HG03060 (cell line): ENCODE results near the gene ZNF845.
"Not testable (repeated sequence)": the region's sequence is repeated elsewhere in the genome, so short reads cannot be mapped to it uniquely, and the experiment has no call there.

Experiments used
- ATAC-seq: cut with Tn5 transposase; IDR thresholded peaks from one replicate; pipeline ENCODE4 v1.9.1; 2021; ENCODE audit warnings: low read depth, moderate number of reproducible peaks; ENCODE audit not compliant: unreplicated experiment

ZNF845 gene

GRCh38 chr19:53333463-53334449 is at the start of gene ZNF845:
TSS of gene ZNF845 (plus strand) at chr19:53333749. CDS start at chr19:53341308, 7,559 bp downstream.
- ATAC-seq = no peak

DNA sequence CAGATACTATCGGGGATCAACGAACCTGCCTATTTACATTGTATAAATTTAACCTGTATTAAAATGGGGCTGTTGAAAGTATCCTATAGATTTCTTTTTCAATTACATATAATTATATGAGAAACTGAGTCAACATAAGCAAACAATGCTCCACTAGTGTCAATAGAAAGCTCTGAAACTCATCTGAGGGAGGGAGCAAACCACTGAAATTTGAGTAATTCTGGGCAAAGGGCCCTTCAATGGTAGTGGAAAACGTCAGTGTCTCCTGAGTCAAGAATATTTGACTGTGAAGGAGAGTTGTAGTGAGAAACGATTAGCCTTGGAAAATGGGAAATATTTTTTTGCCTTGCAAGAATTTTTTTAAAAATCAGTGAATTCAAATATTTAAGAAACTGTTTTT is 48.5 kb upstream of the ZNF845 start:
- ATAC-seq = no peak

DNA sequence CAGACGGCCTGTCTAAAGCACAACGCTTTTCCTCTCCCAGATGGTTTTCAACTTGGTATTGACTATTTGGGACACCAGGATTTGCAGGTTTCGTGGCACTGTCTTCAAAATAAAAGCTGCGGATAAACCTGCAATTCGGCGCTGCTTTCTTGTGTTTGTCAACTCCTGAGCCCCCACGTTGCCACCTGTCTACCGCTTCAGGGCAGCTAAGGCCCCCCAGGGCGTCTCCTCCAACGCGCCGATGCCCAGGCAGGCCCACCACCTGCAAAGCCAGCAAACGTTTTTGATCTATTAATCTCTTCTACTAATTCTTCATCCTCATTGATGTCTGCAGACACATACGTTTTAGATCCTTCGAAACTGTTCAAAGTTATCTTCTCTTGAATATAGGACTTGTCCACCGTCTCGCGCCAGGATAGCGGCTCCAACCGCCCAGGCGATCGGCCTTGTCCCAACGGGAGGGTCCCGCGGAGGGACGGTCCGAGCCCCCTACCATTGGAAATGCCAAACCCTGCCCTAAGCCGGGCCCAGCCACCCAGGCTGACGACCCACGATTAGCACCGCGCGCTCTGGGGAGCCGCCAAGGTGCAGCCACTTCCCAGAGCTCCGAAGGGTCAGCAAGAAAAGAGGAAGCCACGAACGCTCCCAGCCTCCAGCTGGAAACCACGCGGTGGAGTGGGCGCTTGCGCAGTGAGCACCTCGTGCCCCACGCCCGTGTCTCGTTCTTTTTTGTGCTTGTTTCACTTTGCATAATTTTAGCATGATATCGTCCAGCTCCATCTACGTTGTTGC is 42.6 kb upstream of the ZNF845 start:
- no peak for ATAC-seq

- no peak for ATAC-seq
Observed at GRCh38 chr19:53294786-53295441, 38.6 kb upstream of the ZNF845 start.

- ATAC-seq = not testable (repeated sequence)
Observed at GRCh38 chr19:53301341-53301740, 32.2 kb upstream of the ZNF845 start.

DNA sequence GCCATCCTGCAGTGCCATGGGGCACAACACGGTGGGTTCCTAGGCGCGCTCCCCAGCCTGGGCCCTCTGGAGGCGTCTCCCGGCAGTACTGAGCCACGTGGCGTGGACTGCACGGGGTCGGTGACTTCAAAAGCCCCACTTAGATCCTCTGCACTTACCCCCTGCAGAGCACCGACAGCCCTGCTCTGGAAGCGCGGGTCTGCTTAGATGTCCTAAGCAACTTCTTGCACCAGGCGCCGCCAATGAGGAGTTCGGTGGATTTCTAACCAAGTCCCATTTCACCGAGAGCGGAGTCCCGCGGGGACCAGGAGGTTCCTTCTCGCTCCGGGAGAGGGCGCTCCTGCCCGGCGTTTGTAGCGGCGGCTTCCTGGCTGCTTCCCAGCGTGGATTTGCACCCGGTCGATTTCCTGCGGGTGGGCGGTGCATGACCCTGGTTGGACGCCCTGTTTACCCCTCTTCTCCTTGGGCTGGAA is 25.2 kb upstream of the ZNF845 start:
- no peak for ATAC-seq

GRCh38 chr19:53311044-53311443 is 22.5 kb upstream of the ZNF845 start:
- no peak for ATAC-seq

- no peak for ATAC-seq
Observed at GRCh38 chr19:53311897-53312296, 21.7 kb upstream of the ZNF845 start.

GRCh38 chr19:53328967-53329366 is 4.6 kb upstream of the ZNF845 start:
- no peak for ATAC-seq

GRCh38 chr19:53332484-53332883 is 1.1 kb upstream of the ZNF845 start:
- ATAC-seq = no peak

DNA sequence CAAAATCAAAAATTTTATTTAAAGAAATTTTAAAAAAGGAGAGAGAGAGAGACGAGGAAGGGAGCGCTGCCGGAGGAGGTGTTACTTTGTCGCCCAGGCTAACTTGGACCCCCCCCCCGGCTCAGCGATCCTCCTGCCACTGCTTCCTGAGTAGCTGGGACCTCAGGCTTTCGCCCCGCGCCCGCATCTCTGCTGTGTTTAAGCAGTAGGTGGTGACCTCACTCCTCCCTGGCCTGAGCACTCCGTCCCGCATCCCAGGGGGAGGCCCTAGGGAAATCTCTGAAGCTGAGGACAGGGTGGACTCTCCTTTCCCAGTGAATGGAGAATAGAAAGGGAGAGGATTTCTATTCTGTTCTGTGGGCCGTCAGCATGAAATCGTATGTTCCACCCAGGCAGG is 485 bp upstream of the ZNF845 start:
- no peak for ATAC-seq

- not testable (repeated sequence) for ATAC-seq
Observed at GRCh38 chr19:53344403-53344802, 10.9 kb downstream of the ZNF845 start.

GRCh38 chr19:53355739-53356138 is 22.2 kb downstream of the ZNF845 start:
- no peak for ATAC-seq

DNA sequence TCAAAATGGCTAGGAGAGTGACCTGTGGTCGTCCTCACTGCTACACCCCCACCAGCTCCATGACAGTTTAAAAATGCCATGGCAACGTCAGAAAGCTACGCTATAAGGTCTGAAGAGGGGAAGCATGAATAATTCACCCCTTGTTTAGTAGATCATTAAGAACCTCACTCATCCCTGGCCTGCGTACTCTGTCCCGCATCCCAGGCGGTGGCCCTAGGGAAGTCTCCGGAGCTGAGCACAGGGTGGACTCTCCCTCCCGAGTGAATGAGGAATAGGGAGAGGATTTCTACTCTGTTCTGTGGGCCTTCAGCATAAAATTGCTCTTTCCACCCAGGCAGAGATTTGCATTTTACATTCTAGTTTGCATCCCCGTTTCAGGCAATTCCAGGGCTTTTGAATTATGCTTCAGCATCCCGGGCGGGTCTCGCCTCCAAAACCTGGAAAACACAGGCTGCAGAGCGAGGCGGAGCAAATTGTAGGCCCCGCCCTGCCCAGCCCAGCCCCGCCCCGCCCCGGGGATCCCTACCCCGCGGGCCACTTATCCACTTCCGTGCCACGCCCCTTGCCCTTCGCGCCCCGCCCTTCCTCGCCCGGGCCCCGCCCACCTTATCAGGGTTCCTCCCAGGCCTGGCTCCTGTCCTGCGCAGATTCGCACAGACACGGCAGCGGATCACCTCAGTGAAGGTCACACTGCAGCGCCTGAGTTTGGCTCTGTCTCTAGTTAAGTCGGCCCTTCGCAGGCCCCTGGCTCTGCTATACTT is 24.5 kb downstream of the ZNF845 start:
- ATAC-seq = no peak

DNA sequence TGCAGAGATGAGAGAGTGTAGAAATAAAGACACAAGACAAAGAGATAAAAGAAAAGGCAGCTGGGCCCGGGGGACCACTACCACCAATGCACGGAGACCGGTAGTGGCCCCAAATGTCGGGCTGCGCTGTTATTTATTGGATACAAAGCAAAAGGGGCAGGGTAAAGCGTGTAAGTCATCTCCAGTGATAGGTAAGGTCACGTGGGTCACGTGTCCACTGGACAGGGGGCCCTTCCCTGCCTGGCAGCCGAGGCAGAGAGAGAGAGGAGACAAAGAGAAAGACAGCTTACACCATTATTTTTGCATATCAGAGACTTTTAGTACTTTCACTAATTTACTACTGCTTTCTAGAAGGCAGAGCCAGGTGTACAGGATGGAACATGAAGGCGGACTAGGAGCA is 26.5 kb downstream of the ZNF845 start:
- ATAC-seq = not testable (repeated sequence)

GRCh38 chr19:53365134-53365898 is 31.8 kb downstream of the ZNF845 start, which contains the start of gene ZNF525:
TSS of gene ZNF525 (plus strand) at chr19:53365705. CDS start at chr19:53372282, 6,577 bp downstream.
- peak; percentile 72 for ATAC-seq

DNA sequence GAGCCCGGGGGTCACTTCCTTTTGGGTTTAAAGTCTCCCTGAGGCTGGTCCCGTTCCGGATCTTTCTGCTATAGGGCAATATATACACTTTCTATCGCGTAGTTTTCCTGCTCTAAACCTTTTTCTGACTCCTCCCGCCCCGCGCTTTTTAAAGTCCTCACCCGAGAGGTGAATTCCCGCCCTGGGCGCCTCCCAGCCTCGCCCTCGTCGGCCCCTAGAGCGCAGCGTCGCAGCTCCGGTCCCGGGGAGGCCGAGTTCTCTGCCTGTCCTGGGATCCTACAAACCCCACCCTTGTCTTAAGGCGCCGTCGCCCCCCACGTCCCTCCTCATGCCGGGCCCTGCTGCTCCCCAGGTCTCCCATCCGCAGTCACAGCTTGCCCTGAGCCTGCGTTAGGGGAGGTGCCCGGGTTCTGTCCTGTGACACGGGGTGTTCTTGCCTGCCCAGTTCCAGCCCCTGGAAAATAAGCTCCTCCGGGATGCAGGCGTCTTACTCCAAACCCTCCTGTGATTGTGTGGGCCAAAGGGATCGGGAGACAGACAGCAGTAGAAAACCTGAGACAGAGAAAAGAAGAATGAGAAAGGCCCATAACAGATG is 32.4 kb downstream of the ZNF845 start:
- ATAC-seq = peak; percentile 18

DNA sequence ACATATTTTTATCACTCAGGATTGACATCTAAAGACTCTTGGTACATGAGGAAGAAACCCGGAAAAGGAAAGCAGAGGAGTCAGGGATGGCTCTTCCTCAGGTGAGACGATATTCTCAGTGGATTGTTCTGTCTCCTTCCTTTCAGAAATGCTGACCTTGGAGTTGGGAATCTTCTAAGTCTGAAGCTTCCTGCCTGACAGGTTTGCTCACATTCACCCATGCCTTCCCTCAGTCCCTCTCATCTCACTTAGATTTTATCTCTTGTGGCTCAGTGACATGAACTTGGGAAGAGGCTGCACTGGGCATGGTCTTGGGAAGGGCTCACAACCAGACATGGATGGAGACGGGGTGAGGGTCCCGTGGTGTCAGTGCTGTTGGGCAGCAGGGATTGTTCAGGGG is 38.6 kb downstream of the ZNF845 start:
- ATAC-seq = no peak

DNA sequence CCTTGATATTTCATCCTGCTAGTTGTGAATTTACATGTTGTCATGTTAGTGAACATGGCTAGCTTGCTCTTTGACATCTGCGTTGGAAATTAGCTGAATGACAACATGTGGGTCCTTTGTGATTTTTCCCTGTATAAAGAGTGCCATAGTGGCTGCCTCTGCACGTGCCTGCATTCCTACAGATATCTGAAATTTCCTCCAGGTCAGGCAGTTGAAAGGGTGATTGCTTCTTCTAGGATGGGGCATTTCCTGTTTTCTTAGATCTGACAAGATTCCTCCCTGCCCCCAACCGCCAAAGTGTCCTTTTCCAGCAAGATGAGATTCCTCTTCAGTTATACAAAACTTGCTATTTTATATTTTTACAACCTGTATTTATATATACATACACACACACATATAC is 40.7 kb downstream of the ZNF845 start:
- ATAC-seq = no peak
